NCI-H510A (cell line): ENCODE measurements around the gene ZNF497.

Experiments
- DNase-seq: peaks from one replicate; lab custom pipeline; 2025; lab: John Stamatoyannopoulos, UW

The ZNF497 gene

DNA sequence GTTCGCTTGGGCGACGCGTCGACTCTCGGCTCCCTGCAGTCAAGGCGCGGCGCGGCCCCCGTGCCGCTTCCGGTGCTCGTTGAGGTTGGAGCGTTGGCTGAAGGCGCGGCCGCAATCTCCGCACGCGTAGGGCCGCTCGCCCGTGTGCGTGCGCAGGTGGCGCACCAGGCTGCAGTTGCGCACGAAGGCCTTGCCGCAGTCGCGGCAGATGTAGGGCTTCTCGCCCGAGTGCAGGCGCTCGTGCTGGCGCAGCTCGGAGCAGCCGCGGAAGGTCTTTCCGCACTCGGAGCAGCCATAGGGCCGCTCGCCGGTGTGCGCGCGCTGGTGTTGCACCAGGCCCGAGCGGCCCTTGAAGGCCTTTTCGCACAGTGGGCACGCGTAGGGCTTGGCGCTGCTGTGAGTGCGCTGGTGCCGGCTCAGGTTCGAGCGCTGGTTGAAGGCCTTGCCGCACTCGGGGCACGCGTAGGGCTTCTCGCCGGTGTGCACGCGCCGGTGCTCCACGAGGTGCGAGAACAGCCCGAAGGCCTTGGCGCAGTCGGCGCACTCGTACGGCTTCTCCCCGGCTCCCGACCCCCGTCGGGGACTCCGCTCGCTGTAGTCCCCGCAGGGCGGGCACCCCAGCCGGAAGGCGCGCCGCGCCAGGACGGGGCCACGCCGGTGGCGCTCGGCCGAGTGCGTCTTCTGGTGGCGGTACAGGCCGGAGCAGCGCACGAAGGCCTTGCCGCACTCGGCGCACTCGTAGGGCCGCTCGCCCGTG, 5.3 kb upstream of the ZNF497 start:
- DNase-seq, result no peak

DNA sequence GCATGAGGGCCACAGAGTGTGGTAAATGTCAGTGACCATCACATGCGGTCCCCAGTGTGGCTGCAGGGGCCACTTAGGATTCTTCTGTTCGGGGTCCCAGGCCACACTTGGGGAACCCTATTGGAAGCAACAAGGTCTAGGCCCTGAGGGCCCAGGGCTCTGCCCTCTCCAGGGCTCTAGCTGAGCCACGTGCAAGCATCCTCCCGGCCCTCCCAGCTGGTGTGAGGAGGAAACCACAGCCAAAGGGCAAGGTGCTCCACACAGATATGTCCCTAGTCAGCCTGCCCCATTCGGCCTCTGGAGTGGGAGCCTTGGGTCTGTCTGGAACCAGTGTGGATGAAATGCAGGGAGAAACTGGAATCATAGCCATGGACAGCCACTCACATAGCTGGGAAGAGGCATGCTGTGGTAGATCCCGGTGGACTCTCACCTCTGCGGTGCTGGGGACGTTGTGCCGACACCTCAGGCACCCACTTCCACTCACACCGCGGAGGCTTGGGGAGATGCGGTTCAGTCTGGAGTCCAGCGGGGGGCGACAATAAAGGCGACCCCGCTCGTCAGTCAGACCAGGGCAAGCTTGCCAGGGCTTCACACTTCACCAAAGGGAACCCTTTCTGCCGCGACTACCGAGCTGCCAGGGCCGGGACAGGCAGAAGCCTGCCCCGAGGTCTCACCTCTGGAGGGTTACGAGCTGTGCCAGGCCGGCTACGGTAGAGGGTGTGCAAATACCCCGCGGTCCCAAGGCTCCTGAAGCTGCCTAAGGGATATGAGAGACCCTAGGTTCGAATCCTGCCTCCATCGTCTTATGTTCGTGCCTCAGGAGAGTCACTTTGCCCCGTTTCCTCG, 4.3 kb upstream of the ZNF497 start:
- no peak for DNase-seq

DNA sequence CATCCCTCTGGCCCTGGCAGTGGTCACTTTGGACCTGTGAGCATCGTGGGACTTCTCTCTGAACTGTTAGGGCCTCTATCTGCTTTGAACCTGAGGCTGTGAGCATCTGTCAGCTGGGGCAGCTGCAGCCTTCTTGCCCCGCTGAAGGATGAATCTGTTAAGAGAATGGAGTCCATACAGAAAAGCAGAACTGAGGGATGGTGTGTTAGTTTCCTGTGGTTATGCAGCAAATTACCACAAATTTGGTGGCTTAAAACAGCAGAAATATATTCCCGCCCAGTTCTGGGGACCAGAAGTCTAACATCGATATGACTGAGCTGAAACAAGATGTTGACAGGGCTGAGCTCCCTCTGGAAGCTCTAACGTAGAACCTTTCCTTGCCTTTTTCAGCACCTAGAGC, 1.6 kb upstream of the ZNF497 start:
- no peak for DNase-seq

DNA sequence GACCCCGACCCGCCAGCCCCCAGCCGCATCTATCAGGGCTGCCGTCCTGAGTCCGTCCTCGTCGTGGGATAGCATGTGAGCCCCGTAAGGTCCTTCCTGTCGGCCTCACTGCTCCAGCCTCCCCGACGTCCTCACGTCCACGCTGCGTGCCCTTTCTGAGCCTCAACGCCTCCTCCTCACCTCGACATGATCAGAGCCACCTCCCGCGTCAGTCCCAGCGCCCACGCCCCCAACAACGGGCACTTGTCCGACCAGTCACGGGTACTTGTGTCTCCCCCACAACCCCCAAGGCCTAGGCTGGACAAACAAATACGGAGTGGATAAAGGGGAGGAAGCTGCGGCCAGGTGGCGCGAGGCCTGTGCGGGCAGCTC, 665 bp downstream of the ZNF497 start:
- DNase-seq, result peak; percentile 28

DNA sequence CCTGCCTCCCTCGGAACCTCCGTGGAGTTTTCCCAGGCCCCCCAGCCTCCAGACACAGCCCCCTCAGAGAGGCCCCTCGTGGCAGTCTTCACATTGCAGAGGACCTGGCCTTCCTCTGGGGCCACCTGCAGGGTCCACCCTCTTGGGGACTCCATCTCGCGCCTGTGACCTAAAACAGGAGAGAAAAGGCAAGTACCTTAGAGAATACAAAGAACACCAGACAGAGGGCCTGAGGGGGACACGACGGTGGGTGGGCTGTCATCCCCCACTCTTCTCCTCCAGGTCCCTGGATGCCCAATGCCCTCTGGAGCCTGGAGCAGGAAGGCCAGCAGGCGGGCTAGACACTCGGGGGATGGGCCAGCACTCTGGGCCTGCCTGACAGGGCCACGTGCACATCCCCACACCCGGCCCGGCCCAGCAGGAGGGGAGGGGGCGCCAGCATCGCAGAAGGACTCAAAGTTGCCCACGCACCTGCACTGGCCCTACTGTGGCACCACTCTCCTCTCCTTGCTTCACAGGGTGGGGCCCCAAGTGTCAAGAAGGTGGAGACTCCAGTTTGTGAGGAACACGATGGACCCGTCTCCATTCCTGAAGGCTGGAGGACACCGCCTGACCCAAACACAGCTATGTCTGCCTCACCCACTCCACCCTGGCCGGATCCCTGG, 4.9 kb downstream of the ZNF497 start:
- DNase-seq, result no peak

DNA sequence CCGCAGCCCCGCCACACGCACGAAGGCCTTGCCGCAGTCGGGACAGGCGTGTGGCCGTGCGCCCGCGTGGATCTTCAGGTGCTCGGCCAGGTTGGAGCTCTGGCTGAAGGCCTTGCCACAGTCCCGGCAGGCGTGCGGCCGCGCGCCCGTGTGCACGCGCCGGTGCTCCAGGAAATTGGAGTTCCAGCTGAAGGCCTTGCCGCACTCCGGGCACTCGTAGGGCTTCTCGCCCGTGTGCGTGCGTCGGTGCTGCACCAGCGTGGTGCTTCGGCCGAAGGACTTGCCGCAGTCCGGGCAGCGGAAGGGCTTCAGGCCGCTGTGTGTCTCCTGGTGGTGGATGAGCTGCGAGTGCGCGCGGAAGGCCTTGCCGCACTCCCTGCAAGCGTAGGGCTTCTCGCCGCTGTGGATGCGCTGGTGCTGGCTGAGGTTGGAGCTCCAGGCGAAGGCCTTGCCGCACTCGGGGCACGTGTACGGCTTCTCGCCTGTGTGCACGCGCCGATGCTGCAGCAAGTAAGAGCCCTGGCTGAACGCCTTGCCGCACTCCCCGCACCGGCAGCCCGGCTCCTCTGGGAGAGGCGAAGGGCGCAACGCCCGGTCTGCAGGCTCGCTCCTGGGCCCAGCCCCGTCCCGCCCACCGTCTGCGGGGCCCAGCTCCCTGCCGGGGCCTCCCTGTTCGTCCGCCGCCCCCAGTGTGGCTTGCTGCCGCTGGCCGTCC, 5.6 kb downstream of the ZNF497 start:
- DNase-seq, result no peak

DNA sequence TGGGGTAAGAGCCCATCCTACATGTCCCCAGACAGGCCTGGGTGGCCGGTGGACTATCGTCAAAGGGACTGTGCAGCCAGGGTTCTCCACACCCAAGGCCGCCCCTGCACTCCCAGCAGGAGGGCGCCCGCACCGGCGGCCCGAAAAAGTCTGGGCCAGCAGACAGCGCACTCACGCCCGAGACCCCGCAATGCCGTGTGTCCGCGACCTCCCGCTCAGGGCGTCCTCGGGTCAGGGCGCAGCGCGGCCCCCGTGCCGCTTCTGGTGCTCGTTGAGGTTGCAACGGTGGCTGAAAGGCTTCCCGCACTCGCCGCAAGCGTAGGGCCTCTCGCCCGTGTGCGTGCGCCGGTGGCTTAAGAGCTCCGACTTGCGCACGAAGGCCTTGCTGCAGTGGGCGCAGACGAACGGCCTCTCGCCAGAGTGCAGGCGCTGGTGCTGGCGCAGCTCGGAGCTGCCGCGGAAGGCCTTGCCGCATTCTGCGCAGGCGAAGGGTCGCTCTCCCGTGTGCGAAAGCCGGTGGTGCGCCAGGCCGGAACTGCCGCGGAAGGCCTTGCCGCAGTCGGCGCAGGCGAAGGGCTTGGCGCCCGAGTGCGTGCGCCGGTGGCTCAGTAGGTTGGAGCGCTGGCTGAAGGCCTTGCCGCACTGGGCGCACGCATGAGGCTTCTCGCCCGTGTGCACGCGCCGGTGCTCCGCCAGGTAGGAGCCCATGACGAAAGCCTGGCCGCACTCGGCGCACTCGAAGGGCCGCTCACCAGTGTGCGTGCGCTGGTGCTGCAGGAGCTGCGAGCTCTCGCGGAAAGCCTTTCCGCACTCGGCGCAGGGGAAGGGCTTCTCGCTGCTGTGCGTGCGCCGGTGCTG, 6.4 kb downstream of the ZNF497 start:
- DNase-seq, result no peak

DNA sequence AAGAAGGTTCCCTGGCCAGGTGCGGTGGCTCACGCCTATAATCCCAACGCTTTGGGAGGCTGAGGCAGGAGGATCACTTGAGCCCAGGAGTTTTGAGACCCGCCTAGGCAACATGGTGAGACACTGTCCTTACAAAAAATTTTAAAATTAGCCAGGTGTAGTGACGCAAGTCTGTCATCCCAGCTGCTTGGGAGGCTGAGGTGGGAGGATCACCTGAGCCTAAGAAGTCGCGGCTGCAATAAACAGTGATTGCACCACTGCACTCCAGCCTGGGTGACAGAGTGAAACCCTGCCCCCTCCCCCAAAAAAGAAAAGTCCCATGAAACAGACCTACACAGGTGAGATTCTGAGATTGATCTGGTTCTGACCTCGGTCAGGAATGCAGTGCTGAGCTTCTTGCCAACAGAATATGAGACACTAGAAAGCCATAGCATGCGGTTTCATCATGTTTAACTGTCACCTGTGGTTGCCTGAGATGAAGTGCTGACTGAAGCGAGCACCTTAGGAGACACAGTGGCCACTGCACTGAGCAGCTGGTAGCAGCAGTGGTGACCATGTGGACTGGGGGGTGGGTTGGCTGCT, 7.2 kb downstream of the ZNF497 start:
- no peak for DNase-seq

DNA sequence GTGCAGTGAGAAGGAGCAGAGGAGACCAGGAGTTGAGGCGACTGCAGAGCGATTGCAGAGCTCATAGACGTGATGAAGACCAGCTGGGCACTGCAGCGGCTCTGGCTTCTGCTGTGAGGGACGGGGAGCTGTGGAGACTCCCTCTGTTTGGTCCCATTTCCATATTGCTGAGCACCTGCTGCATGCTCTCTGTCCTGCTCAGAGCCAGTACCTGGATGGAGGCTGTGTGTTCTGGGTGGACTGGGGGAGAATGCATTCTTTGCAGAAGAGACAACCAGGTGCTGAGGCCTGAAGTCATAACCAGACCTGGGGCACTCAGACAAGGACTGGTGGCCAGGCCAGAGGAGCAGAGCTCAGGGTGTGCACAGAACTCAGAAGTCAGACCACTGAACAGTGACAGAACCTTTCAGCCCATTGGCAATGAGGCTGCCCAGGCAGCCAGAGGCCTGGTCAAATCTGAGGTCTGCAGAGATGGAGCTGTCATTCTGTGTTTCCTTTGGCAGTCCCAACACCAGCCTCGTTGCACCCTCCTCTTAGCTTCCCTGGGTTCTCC, 8.0 kb downstream of the ZNF497 start:
- DNase-seq, result no peak

DNA sequence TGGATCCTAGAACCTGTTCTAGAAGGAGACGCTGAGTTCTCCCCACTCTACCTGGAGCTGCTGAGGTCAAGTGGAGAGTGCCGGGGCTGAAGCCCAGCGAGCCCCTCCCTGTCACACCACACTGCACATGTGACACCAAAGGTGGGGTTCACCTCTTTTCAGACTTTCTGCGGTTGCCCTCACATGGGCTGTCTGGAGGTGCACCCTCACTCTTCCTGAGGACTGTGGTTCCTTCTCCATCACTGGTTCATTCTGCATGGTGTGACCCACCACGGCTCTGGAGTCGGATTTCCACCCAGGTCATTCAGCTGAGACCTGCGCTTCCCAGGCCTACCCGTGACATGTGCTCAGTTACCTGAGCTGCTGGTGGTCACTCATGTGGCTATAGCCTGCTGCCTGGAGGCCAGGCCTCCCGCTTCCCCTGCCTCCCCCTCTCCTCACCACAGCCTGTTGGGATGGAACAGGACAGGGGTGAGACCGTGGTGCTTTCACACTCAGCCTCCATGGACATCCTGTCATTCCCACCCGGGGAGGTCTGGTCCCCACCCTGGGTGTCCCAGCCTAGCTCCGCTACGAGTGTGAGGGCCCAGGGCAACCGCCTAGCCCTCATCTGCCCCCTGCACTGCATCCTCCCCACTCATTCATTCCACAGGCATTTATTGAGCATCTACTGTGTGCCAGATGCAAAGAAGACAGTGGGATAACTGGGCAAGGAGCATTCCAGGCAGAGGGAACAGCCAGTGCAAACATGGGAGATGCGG, 8.7 kb downstream of the ZNF497 start:
- no peak for DNase-seq

DNA sequence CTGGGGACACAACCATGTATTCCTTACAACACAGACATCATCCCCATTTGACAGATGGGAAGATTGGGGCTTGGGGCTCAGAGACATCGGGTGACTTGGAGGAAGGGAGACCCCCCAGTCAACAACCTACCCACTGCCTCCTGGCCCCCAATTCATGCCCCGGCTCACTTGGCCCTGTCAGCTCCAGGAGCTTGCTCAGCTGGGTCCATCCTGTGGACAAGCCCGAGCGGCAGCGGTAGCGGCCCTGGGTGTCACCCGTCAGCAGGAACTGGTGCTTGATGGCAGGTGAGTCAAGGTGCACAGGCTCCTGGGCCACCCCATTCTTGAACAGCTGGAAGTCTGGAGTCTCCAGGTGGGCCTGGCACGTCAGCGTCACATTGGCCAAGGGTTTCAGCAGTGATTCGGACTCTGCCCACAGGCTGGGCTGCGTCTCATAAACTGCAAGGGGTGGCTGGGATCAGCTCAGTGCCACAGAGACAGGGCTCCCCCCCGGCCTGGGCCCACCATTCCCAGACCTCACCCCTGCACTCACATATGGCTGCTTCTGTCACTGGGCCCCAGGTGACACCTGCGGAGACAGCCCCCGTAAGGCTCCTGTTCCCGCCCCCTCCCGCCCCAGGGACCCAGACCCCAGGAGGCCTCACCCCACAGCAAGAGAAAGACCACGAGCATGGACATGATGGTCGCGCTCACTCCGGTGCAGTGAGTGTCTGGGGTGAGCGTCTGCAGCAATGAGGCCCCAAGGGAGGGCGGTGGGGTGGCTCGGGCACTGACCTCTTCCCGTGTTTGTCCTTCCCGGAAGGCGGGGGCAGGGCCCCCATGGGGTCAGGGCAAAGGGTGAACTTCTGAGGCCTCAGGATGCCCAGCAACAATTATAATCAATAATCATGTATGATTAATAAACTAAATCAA, 9.5 kb downstream of the ZNF497 start, which contains the start of gene A1BG:
Gene A1BG (minus strand): TSS at position 733 of the 912 bp plus-strand sequence. CDS start 55 bp downstream, at position 678.
- no peak for DNase-seq

DNA sequence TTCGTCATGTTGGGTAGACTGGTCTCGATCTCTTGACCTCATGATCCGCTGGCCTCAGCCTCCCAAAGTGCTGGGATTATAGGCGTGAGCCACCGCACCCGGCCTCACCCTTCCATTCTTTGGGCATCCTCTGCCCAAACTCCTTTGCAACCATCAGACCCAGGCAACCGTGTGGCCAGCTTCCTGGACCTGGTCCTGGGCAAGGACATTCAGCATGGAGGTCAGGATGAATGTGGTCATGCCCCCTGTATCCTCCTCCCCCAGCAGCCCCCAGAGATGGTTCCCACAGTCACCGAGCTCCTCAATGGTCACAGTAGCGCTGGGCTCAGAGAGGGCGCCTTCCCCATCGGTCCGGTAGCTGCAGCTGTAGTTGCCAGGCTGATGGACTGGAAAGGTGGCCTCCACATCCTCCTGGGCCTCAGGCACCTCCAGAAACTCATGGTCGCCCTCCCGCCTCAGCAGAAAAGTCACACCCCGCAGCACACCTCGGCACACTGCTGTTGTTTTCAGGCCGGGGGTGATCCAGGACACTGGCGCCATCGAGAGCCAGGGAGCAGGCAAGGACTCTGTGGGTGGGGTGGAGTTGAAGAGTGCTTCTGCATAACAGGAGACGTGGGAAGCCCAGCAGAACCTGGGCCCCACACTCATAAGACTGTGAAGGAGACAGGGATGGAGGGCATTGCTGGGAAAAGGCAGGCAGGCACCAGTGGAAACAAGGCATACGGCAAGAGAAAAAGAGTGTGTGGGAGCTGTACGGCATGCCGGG, 10.4 kb downstream of the ZNF497 start:
- DNase-seq, result no peak

DNA sequence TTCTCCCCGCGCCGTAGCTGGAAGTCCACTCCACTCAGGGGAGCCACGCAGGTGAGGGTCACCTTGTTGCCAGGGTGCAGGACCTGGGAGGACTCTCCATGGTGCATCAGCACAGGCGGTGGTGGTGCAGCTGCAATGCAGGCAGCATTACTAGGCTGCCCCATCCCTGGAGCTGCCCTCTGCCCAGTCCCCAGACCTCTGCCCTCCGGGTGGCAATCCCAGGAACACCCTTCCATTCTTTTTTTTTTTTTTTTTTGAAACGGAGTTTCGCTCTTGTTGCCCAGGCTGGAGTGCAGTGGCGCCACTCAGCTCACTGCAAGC, 11.0 kb downstream of the ZNF497 start:
- DNase-seq, result no peak

DNA sequence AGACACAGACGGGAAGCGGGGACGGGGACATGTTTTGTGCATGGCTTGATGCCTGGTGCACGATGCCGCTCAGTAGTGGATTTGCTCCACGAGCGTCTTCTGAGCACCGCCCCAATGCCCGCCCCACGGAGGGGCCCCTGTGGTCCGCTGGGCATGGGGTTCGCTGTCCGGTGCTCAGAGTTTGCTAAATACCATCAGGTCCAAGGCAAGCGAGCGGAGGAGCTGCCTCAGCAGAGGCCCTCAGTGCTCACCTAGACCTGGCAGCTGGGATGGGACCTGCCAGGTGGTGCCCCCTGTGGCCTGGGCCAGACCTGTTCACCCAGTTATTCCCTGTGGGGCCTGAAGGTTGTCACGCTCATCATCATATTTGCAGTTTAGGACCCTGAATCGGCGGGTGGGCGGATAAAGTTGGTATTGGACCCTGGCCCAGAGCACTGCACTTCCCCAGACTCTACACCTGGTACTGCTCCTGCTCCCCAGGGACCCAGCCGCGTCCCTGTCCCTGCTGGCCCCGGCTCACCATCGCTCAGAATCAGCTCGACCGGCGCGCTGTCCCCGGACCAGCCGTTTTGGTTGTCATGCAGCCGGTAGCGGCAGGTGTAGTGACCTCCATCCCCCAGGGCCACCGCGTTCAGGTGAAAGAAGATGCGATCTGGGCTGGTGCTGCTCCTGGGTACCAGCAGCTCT, 11.5 kb downstream of the ZNF497 start:
- no peak for DNase-seq

DNA sequence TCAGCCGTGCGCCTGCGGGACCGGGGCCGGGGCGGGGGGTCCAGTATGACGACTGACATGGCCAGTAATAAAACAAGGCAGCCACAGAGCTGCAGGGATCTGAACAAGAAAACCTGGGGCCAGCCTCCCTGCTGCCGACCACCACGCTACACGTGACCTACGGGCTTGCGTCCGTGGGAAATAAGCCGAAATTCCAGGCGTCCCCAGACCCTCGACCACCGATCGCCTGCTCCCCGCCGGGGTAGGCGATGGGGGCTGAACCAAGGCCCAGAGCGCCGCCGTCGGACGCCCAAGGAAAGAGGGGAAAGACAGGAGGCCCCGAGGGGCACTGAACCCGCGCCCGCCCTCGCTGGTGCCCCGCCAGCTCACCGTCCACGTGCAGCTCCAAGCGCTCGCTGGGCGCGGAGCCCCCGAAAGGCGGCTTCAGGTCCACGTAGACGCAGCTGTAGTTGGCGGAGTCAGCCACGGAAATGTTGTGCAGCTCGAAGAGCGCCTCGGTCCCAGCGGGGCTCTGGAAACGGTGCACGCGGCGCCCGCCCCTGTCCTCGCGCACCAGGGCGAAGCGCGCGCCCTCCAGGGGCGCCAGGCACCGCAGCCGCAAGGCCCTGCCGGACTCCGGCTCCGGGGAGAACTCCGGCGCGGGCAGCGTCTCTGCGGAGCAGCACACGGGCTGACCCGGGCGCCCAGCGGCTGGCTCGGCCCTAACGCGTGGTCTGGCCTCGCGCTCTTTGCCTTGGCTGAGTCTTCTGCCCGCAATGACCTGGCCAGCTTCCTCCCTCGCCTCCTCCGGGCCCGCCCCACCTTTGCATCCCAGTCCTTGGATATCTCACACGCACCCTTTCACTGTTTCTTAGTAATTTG, 12.3 kb downstream of the ZNF497 start:
- DNase-seq, result no peak

DNA sequence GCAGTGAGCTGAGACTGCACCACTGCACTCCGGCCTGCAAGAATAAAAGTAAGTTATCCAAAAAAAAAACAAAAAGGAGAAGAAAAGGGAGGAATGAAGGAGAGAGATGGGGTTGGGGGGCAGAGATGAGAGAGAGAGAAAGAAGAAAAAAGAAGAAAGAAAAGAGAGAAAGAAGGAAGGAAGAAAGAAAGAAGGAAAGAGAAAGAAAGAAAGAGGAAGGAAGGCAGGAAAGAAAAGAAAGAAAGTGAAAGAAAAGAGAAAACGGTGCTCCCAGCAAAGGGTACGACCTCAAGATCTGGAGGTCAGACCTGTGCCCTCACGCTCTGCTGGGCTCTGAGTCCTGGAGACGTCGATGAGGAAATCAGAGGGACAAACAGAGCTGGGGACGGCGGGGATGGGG, 13.0 kb downstream of the ZNF497 start:
- DNase-seq, result no peak
